ENCODE measurements around the gene ACE. TPM values are rescaled to one million over a fixed set of nuclear protein-coding genes. Genes with fewer than 3 reads are reported as not detected.

Gene ACE
- total RNA-seq, 1 donor from 2014 or later, result 1.0 TPM

DNA sequence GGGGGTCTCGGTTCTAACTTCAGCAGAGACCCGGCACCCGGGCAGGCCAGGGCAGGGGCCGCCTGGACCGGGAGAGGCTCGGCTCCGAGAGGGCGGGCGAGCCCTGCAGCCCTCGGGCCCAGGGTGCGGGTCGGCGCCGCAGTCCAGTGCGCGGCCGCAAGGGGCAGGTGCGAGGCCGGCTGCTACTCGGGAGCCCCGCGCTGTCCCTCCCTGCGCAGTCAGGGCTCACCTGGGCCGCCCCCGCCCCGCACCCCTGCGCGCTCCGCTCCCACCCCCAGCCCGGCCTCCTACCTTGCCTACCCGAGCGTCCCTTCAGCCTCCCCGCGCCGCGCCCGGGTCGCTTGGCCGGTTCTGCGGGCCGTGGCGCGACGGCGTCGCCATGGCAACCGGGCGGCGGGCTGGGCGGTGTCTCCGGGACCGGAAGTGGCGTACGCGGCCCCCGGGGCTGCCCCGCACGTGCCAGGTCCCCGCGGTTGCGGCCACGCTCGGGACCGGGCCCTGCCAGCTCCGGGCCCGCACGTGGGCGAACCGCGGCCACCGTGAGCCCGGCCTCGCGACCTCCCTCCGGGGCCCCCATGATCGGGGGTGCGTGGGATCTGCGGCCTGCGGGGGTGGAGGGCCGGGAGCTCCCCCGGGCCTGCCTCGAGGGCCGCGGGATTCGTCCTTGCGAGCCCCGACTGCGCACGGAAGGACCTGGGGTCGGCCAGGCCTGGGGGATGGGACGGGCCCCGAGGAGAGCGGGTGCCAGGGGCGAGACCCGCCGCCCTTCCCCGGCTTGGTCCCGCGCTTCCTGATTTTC is 30.7 kb upstream of the ACE start, which contains the start of gene CYB561:
Gene CYB561 (minus strand): TSS at position 353 of the 799 bp plus-strand sequence. CDS start 8,759 bp downstream, outside the sequence.
- H3K9me3 ChIP-seq (ENCODE audit: insufficient read depth, low read depth, low read length), result no peaks in the 10 kb centered on the region
- no peak within 1 kb of the TSS for H3K27ac Mint-ChIP-seq (ENCODE audit: unreplicated experiment)
- peak within 1 kb of the TSS; percentile 4 for H3K27ac ChIP-seq (ENCODE audit: low read depth, low read length)
- peak within 1 kb of the TSS; percentile 48 for H3K4me3 ChIP-seq (ENCODE audit: insufficient read depth, low read depth, low read length)
- peaks cover 4% of the 10 kb centered on the region for H3K36me3 Mint-ChIP-seq (ENCODE audit: low read depth, unreplicated experiment)
- H4K20me1 ChIP-seq (ENCODE audit: insufficient read depth, low read length), result no peaks in the 10 kb centered on the region
- DNase-seq (ENCODE audit: low read depth) (peak; percentile 29), FAIRE-seq (no peak)
- H3K27me3 ChIP-seq (ENCODE audit: insufficient read depth, low read length), result no peaks in the 10 kb centered on the region
- H3K79me2 ChIP-seq (ENCODE audit: insufficient read depth, low read length), result no peaks in the 10 kb centered on the region
- H3K9ac ChIP-seq (ENCODE audit: low read length), result peak within 1 kb of the TSS; percentile 66
- no peaks in the 10 kb centered on the region for H3K9me3 Mint-ChIP-seq (ENCODE audit: unreplicated experiment)
- peaks cover 17% of the 10 kb centered on the region for H3K27me3 Mint-ChIP-seq (ENCODE audit: low read depth, unreplicated experiment)
- H3K4me1 ChIP-seq (ENCODE audit: insufficient read depth, low read length), result peaks cover 22% of the 10 kb centered on the region
- H3K4me2 ChIP-seq (ENCODE audit: low read length), result peak within 1 kb of the TSS; percentile 89
- peak within 1 kb of the TSS; percentile 76 for H3K4me3 Mint-ChIP-seq (ENCODE audit: unreplicated experiment)
- no peaks in the 10 kb centered on the region for H3K36me3 ChIP-seq (ENCODE audit: insufficient read depth, low read length)
- H3K4me1 Mint-ChIP-seq (ENCODE audit: low read depth, unreplicated experiment), result peaks cover 8% of the 10 kb centered on the region
- TF ChIP-seq, protein P1, sequence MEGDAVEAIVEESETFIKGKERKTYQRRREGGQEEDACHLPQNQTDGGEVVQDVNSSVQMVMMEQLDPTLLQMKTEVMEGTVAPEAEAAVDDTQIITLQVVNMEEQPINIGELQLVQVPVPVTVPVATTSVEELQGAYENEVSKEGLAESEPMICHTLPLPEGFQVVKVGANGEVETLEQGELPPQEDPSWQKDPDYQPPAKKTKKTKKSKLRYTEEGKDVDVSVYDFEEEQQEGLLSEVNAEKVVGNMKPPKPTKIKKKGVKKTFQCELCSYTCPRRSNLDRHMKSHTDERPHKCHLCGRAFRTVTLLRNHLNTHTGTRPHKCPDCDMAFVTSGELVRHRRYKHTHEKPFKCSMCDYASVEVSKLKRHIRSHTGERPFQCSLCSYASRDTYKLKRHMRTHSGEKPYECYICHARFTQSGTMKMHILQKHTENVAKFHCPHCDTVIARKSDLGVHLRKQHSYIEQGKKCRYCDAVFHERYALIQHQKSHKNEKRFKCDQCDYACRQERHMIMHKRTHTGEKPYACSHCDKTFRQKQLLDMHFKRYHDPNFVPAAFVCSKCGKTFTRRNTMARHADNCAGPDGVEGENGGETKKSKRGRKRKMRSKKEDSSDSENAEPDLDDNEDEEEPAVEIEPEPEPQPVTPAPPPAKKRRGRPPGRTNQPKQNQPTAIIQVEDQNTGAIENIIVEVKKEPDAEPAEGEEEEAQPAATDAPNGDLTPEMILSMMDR (IDR thresholded peaks at IDR 0.05; ENCODE audit: insufficient read depth, low read depth, low read length), result peak; percentile 3
- TF ChIP-seq EZH2 (IDR thresholded peaks at IDR 0.05; ENCODE audit: insufficient read depth, low read length), result no peak
- H2AFZ ChIP-seq (ENCODE audit: low read depth, low read length), result peak within 1 kb of the TSS; percentile 88

DNA sequence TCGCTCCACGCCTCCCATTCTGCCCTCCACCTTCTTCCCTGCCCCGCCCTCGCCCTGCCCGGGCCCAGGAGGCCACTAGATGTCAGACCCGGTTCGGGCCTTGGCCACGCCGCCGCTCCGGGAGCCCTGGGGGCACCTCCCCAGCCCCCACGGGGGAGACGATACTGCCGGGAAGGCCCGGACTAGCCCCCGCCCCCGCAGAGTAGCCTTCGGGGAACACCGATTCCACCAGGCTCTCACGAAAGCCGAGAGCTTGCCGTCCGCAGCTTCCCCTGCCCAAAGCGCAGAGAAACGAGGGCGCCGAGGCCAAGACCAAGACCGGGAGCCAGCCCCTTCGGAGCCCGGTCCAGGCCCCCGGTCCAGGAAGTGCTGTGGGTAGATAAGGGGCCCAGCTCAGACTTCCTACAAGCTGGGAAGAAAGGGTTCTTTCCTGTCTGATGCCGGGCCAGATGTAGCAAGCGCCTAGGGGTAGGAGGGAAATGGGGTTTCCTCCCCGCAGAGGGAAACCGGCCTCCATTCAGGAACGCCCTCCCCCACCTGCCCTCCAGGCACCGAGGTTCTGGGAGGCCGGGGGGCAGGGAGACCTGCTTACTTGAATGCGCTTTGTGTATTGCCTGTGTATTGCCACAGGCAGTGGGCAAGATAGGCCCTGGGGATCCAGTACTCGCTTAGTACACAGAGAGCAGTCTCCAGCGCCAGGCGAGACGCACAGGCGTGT is 29.9 kb upstream of the ACE start:
- Mint-ChIP-seq H3K4me1 (ENCODE audit: low read depth, unreplicated experiment) (peaks cover 8% of the 10 kb centered on the region), H3K27me3 (ENCODE audit: low read depth, unreplicated experiment) (peaks cover 23% of the 10 kb centered on the region), H3K27ac (ENCODE audit: unreplicated experiment) (no peak overlapping the region), H3K4me3 (ENCODE audit: unreplicated experiment) (peak overlapping the region; percentile 64), H3K36me3 (ENCODE audit: low read depth, unreplicated experiment) (peaks cover 4% of the 10 kb centered on the region), H3K9me3 (ENCODE audit: unreplicated experiment) (no peaks in the 10 kb centered on the region)
- no peaks in the 10 kb centered on the region for H3K79me2 ChIP-seq (ENCODE audit: insufficient read depth, low read length)
- H3K4me1 ChIP-seq (ENCODE audit: insufficient read depth, low read length), result peaks cover 22% of the 10 kb centered on the region
- no peak for TF ChIP-seq EZH2 (IDR thresholded peaks at IDR 0.05; ENCODE audit: insufficient read depth, low read length)
- TF ChIP-seq, protein P1 (IDR thresholded peaks at IDR 0.05; ENCODE audit: insufficient read depth, low read depth, low read length), result no peak
- no peak for DNase-seq (ENCODE audit: low read depth)
- no peaks in the 10 kb centered on the region for H4K20me1 ChIP-seq (ENCODE audit: insufficient read depth, low read length)
- H3K36me3 ChIP-seq (ENCODE audit: insufficient read depth, low read length), result no peaks in the 10 kb centered on the region
- no peaks in the 10 kb centered on the region for H3K9me3 ChIP-seq (ENCODE audit: insufficient read depth, low read depth, low read length)
- FAIRE-seq, result no peak
- peak overlapping the region; percentile 89 for H3K4me2 ChIP-seq (ENCODE audit: low read length)
- no peaks in the 10 kb centered on the region for H3K27me3 ChIP-seq (ENCODE audit: insufficient read depth, low read length)
- H3K9ac ChIP-seq (ENCODE audit: low read length), result peak overlapping the region; percentile 66
- H3K27ac ChIP-seq (ENCODE audit: low read depth, low read length), result peak overlapping the region; percentile 4
- H2AFZ ChIP-seq (ENCODE audit: low read depth, low read length), result peak overlapping the region; percentile 74
- H3K4me3 ChIP-seq (ENCODE audit: insufficient read depth, low read depth, low read length), result peak overlapping the region; percentile 48

Measured in astrocyte (in vitro differentiated cells and primary cell).